NCI-H2196 treated with DMSO at 0.1 percent for 48 hours (cell line): ENCODE data around the gene POLE.

Experiments
- DNase-seq: peaks from one replicate; lab custom pipeline; 2025; ENCODE audit not compliant: unreplicated experiment; lab: John Stamatoyannopoulos, UW

The POLE gene

GRCh38 chr12:132582582-132583410 lies 104.3 kb downstream of the POLE start:
- no peak for DNase-seq

- DNase-seq = no peak
Observed at GRCh38 chr12:132582058-132582420, 105.1 kb downstream of the POLE start.

- DNase-seq = no peak
Observed at GRCh38 chr12:132581348-132582057, 105.6 kb downstream of the POLE start.

- no peak for DNase-seq
Observed at GRCh38 chr12:132580701-132581292, 106.3 kb downstream of the POLE start.

- no peak for DNase-seq
Observed at GRCh38 chr12:132579744-132580143, 107.4 kb downstream of the POLE start.

- no peak for DNase-seq
Observed at GRCh38 chr12:132578826-132579225, 108.3 kb downstream of the POLE start.

- no peak for DNase-seq
Observed at GRCh38 chr12:132578118-132578517, 109.0 kb downstream of the POLE start.

- no peak for DNase-seq
Observed at GRCh38 chr12:132577191-132577920, 109.8 kb downstream of the POLE start.

- no peak for DNase-seq
Observed at GRCh38 chr12:132576701-132577100, 110.4 kb downstream of the POLE start.

- DNase-seq = no peak
Observed at GRCh38 chr12:132575661-132576060, 111.5 kb downstream of the POLE start.

GRCh38 chr12:132574271-132574996 lies 112.7 kb downstream of the POLE start:
- no peak for DNase-seq
